ENCODE measurements around the gene TAF11L11. TPM values are rescaled to one million over a fixed set of nuclear protein-coding genes. Genes with fewer than 3 reads are reported as not detected.
"Not testable (repeated sequence)": the region's sequence is repeated elsewhere in the genome, so short reads cannot be mapped to it uniquely, and the experiment has no call there.

TAF11L11 gene
- total RNA-seq (2021) = not detected in 2 replicates
- long read RNA-seq = 0 reads

DNA sequence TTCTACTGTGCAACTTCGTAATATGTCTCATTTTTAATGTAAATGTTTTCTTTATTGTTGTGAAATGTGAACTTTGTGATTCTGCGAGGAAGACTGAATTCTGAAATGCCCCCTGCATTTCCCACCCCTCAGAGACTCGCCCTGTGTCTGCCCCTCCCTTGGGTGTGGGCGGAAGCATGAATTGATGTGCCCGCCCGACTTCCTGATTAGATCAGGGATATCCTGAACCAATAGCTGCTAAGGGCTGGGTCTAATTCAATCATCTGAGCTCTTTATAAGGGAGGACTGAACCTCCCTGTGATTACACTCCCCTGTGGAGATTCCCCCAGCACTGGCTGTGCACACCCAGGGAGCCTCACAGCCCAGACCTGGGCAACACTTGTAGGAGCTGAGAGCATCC is at the start of gene TAF11L11:
TAF11L11 (plus strand) TSS at position 304 of the 400 bp plus-strand sequence.
- not testable (repeated sequence) for H3K27me3 ChIP-seq (ENCODE audit: insufficient read depth, low read length); H4K20me1 ChIP-seq (ENCODE audit: control insufficient read depth, insufficient read depth, insufficient read length); H3T11ph ChIP-seq (ENCODE audit: low read length)

DNA sequence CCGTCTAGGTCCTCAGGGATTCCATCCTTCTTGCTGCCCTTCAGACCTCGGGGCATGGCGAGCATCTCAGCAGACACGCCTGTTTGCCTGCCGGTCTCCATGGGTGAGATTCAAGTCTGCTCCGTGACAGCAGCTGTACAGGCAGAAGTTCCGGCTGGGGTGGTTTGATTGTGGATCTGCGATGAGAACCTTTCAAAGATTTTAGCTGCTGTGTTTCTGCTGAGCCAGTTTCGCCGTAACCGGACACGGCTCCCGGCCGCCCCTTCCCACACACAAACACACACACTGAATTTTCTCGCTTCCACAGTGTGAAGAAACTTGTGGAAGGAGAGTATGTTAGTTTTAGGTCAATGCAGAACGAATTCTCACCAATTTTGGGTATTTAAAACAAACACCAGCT is 18.3 kb upstream of the TAF11L11 start, which contains the start of gene TAF11L7:
TAF11L7 (minus strand) TSS at position 101 of the 400 bp plus-strand sequence.
- H3K27ac Mint-ChIP-seq; H4K91ac ChIP-seq (ENCODE audit: insufficient read length, low read depth, low read length); H2BK20ac ChIP-seq (ENCODE audit: low read depth, low read length, poor library complexity, severe bottlenecking); H3K79me1 ChIP-seq (ENCODE audit: insufficient read depth, low read depth, low read length, poor library complexity, severe bottlenecking); H3K27me3 Mint-ChIP-seq (ENCODE audit: low read depth); H3K23ac ChIP-seq (ENCODE audit: insufficient read length, low read depth, low read length); H3K4me1 ChIP-seq (ENCODE audit: insufficient read depth, low read length); H3K14ac ChIP-seq (ENCODE audit: insufficient read depth, low read length); H3K27ac ChIP-seq (ENCODE audit: insufficient read length, low read depth, low read length); DNase-seq; H2BK12ac ChIP-seq (ENCODE audit: insufficient read length, low read depth, low read length); H2BK5ac ChIP-seq (ENCODE audit: insufficient read length, low read length); H3K56ac ChIP-seq (ENCODE audit: insufficient read length, low read depth, low read length); H3K27me3 ChIP-seq (ENCODE audit: insufficient read depth, low read length); H3K9ac ChIP-seq (ENCODE audit: extremely low read depth, insufficient read length, low read length); H3K4me1 Mint-ChIP-seq; H4K20me1 ChIP-seq (ENCODE audit: control insufficient read depth, insufficient read depth, insufficient read length); H2BK15ac ChIP-seq (ENCODE audit: low read depth, low read length); H3K79me2 ChIP-seq (ENCODE audit: insufficient read depth, low read length); H4K8ac ChIP-seq (replicated peaks; ENCODE audit: insufficient read length, low read depth, low read length); H3K4me2 ChIP-seq (ENCODE audit: insufficient read depth, insufficient read length, low read length); H2AK5ac ChIP-seq (ENCODE audit: insufficient read length, low read length); H3K23me2 ChIP-seq (ENCODE audit: insufficient read length, low read depth, low read length, poor library complexity, severe bottlenecking); H3K4ac ChIP-seq (ENCODE audit: low read depth, low read length); H3T11ph ChIP-seq (ENCODE audit: low read length); H4K5ac ChIP-seq (ENCODE audit: insufficient read length, low read depth, low read length); H3K18ac ChIP-seq (ENCODE audit: insufficient read length, low read depth, low read length); H3K9me3 Mint-ChIP-seq; H2BK120ac ChIP-seq (ENCODE audit: low read depth, low read length, poor library complexity, severe bottlenecking); H3K36me3 Mint-ChIP-seq (ENCODE audit: insufficient read depth in 1 of 3, low read depth in 3 of 3); H2AFZ ChIP-seq (ENCODE audit: low read length); H3K9me3 ChIP-seq (ENCODE audit: control insufficient read depth, low read depth, low read length); H3K4me3 Mint-ChIP-seq: not testable (repeated sequence)
- WGBS (ENCODE audit: extremely low coverage, insufficient read length, low lambda C conversion rate) = no CpG with 5 or more reads among the region's 16 CpGs

More for the DNA sequence above, at the start of gene TAF11L11:
- not testable (repeated sequence) for H3K23ac ChIP-seq (ENCODE audit: insufficient read length, low read depth, low read length); H3K4me3 Mint-ChIP-seq; H3K23me2 ChIP-seq (ENCODE audit: insufficient read length, low read depth, low read length, poor library complexity, severe bottlenecking); H2BK20ac ChIP-seq (ENCODE audit: low read depth, low read length, poor library complexity, severe bottlenecking); H3K36me3 Mint-ChIP-seq (ENCODE audit: insufficient read depth in 1 of 3, low read depth in 3 of 3); H4K8ac ChIP-seq (replicated peaks; ENCODE audit: insufficient read length, low read depth, low read length); H3K18ac ChIP-seq (ENCODE audit: insufficient read length, low read depth, low read length); H3K4me2 ChIP-seq (ENCODE audit: insufficient read depth, insufficient read length, low read length); H3K27me3 Mint-ChIP-seq (ENCODE audit: low read depth); H3K27ac ChIP-seq (ENCODE audit: insufficient read length, low read depth, low read length); H3K4ac ChIP-seq (ENCODE audit: low read depth, low read length); H2BK15ac ChIP-seq (ENCODE audit: low read depth, low read length); H3K27ac Mint-ChIP-seq; H3K79me2 ChIP-seq (ENCODE audit: insufficient read depth, low read length); H3K56ac ChIP-seq (ENCODE audit: insufficient read length, low read depth, low read length); H3K4me1 ChIP-seq (ENCODE audit: insufficient read depth, low read length); H2BK12ac ChIP-seq (ENCODE audit: insufficient read length, low read depth, low read length); H4K5ac ChIP-seq (ENCODE audit: insufficient read length, low read depth, low read length); H3K4me1 Mint-ChIP-seq; H4K91ac ChIP-seq (ENCODE audit: insufficient read length, low read depth, low read length); H3K9me3 ChIP-seq (ENCODE audit: control insufficient read depth, low read depth, low read length); H2AFZ ChIP-seq (ENCODE audit: low read length); H3K9me3 Mint-ChIP-seq; H3K9ac ChIP-seq (ENCODE audit: extremely low read depth, insufficient read length, low read length); H3K79me1 ChIP-seq (ENCODE audit: insufficient read depth, low read depth, low read length, poor library complexity, severe bottlenecking); H2AK5ac ChIP-seq (ENCODE audit: insufficient read length, low read length); H3K14ac ChIP-seq (ENCODE audit: insufficient read depth, low read length); DNase-seq; H2BK120ac ChIP-seq (ENCODE audit: low read depth, low read length, poor library complexity, severe bottlenecking); H2BK5ac ChIP-seq (ENCODE audit: insufficient read length, low read length)
- no CpG with 5 or more reads among the region's 6 CpGs for WGBS (ENCODE audit: extremely low coverage, insufficient read length, low lambda C conversion rate)
